ENCODE results near the gene CD244.

- TF ChIP-seq CTCF (IDR thresholded peaks at IDR 0.05) (no peak), POLR2AphosphoS5 (IDR thresholded peaks at IDR 0.05) (no peak), POLR2A (IDR thresholded peaks at IDR 0.05) (no peak), EP300 (IDR thresholded peaks at IDR 0.05) (no peak)
Measured at GRCh38 chr1:160814856-160815255, 47.8 kb downstream of the CD244 start.

All from upper lobe of left lung (tissue), 4 donors.